Hepatic stellate cell (primary cell): Measurements from ENCODE around the gene CDH13.
A peak's percentile ranks its signal among the peaks of the same experiment; 100 is the strongest.

Experiments used
- DNase-seq: peaks from one replicate; pipeline ENCODE4 v3.0.0; 2011; ENCODE audit warnings: low spot score

Gene CDH13

GRCh38 chr16:83723244-83723643 is 1096.5 kb downstream of the CDH13 start:
- DNase-seq = no peak

GRCh38 chr16:83723901-83724300 is 1097.1 kb downstream of the CDH13 start:
- no peak for DNase-seq

- no peak for DNase-seq
Measured at GRCh38 chr16:83724585-83724984, 1097.8 kb downstream of the CDH13 start.

GRCh38 chr16:83725313-83725712 is 1098.5 kb downstream of the CDH13 start:
- DNase-seq = no peak

- DNase-seq = peak; percentile 63
Measured at GRCh38 chr16:83727018-83727417, 1100.2 kb downstream of the CDH13 start.

- no peak for DNase-seq
Measured at GRCh38 chr16:83727751-83728352, 1101.1 kb downstream of the CDH13 start.

GRCh38 chr16:83728492-83728891 is 1101.7 kb downstream of the CDH13 start:
- DNase-seq = no peak

- DNase-seq = no peak
Measured at GRCh38 chr16:83730812-83731211, 1104.0 kb downstream of the CDH13 start.

GRCh38 chr16:83732536-83732935 is 1105.8 kb downstream of the CDH13 start:
- DNase-seq = no peak

GRCh38 chr16:83733301-83733700 is 1106.5 kb downstream of the CDH13 start:
- no peak for DNase-seq

- DNase-seq = no peak
Measured at GRCh38 chr16:83734136-83734535, 1107.4 kb downstream of the CDH13 start.

GRCh38 chr16:83737729-83738354 is 1111.1 kb downstream of the CDH13 start:
- DNase-seq = no peak

GRCh38 chr16:83738923-83739503 is 1112.2 kb downstream of the CDH13 start:
- DNase-seq = no peak

- no peak for DNase-seq
Measured at GRCh38 chr16:83742124-83742899, 1115.5 kb downstream of the CDH13 start.

- DNase-seq = no peak
Measured at GRCh38 chr16:83743241-83743640, 1116.5 kb downstream of the CDH13 start.

GRCh38 chr16:83743720-83744119 is 1117.0 kb downstream of the CDH13 start:
- no peak for DNase-seq

- peak; percentile 57 for DNase-seq
Measured at GRCh38 chr16:83744441-83744981, 1117.7 kb downstream of the CDH13 start.

GRCh38 chr16:83746611-83747010 is 1119.8 kb downstream of the CDH13 start:
- DNase-seq = no peak

- no peak for DNase-seq
Measured at GRCh38 chr16:83747936-83748335, 1121.2 kb downstream of the CDH13 start.

GRCh38 chr16:83755391-83755790 is 1128.6 kb downstream of the CDH13 start:
- DNase-seq = no peak

GRCh38 chr16:83762141-83762991 is 1135.6 kb downstream of the CDH13 start:
- no peak for DNase-seq

GRCh38 chr16:83762992-83763358 is 1136.2 kb downstream of the CDH13 start:
- no peak for DNase-seq
